ENCODE results near the gene SLC2A8. TPM values are rescaled to one million over a fixed set of nuclear protein-coding genes. Genes with fewer than 3 reads are reported as not detected.
A peak's percentile ranks its signal among the peaks of the same experiment; 100 is the strongest.

SLC2A8 gene
- total RNA-seq, 1 donor from 2014 or later: 14.1 TPM

DNA sequence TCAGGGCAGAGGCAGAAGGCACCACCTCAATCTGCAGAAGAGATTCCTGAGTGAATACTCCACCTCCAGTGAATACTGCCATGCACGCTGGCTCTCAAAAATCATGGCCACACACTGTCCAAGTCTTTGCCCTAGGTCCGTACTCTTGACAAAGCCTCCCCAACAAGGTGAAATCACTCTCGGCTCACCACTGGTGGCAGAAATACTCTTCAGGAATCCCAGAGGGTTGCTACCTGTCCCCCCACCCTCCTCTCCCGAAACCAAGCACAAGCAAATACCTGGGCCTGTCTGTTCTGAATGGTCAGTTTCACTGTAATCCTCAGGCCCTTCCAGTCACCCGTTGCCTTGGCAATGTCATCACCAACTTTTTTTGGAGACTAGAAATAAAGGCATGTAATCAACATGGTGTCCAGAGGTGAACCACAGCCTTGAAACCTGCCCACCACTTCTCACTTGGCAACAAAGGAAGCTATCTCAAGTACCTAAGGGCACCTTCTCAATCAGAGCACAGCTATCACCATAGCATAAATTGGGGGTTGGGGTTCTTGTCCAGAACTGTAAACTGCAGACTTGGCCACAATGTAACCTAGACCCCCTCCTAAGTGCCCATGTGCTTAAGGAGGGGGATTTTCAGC is 52.5 kb downstream of the SLC2A8 start:
- Mint-ChIP-seq H3K36me3 (ENCODE audit: low read depth) (peaks cover 49% of the 10 kb centered on the region), H3K4me3 (ENCODE audit: unreplicated experiment) (peak overlapping the region; percentile 93), H3K27me3 (ENCODE audit: low read depth) (no peaks in the 10 kb centered on the region), H3K4me1 (ENCODE audit: low read depth) (peaks cover 43% of the 10 kb centered on the region), H3K9me3 (ENCODE audit: low read depth) (peaks cover 10% of the 10 kb centered on the region), H3K27ac (ENCODE audit: unreplicated experiment) (peak overlapping the region; percentile 99)
- TF ChIP-seq, protein P1, sequence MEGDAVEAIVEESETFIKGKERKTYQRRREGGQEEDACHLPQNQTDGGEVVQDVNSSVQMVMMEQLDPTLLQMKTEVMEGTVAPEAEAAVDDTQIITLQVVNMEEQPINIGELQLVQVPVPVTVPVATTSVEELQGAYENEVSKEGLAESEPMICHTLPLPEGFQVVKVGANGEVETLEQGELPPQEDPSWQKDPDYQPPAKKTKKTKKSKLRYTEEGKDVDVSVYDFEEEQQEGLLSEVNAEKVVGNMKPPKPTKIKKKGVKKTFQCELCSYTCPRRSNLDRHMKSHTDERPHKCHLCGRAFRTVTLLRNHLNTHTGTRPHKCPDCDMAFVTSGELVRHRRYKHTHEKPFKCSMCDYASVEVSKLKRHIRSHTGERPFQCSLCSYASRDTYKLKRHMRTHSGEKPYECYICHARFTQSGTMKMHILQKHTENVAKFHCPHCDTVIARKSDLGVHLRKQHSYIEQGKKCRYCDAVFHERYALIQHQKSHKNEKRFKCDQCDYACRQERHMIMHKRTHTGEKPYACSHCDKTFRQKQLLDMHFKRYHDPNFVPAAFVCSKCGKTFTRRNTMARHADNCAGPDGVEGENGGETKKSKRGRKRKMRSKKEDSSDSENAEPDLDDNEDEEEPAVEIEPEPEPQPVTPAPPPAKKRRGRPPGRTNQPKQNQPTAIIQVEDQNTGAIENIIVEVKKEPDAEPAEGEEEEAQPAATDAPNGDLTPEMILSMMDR (IDR thresholded peaks at IDR 0.05): no peak
- no peak for DNase-seq (ENCODE audit: low spot score)

DNA sequence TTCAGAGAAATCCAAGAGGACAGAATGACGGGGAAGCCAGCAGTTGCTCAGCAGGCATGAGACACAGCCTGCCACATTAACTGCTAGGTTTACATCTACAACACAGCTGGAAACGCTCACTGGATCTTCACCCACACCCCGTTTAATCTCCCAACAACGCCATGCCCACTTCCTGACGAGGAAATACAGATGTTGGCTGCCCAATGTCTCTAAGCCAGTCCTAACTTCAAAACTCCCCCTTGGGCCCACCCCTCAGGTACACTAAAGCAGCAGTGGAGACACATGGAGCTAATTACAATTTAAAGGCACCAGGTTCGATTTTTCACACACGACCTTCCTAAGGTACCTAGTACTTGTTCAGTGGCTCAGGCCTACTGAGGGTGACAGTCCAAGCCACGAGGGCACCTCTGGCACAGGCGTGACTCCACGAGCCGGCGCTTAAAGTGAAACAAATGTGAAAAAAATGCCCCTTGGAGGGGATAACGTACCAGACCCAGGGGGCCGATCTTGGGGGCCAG is 53.3 kb downstream of the SLC2A8 start:
- H3K27ac Mint-ChIP-seq (ENCODE audit: unreplicated experiment): peak overlapping the region; percentile 99
- H3K27me3 Mint-ChIP-seq (ENCODE audit: low read depth): no peaks in the 10 kb centered on the region
- DNase-seq (ENCODE audit: low spot score): no peak
- H3K36me3 Mint-ChIP-seq (ENCODE audit: low read depth): peaks cover 42% of the 10 kb centered on the region
- peak overlapping the region; percentile 93 for H3K4me3 Mint-ChIP-seq (ENCODE audit: unreplicated experiment)
- TF ChIP-seq, protein P1 (IDR thresholded peaks at IDR 0.05): no peak
- H3K9me3 Mint-ChIP-seq (ENCODE audit: low read depth): peaks cover 3% of the 10 kb centered on the region
- peaks cover 43% of the 10 kb centered on the region for H3K4me1 Mint-ChIP-seq (ENCODE audit: low read depth)

GRCh38 chr9:127450830-127451607 is 54.0 kb downstream of the SLC2A8 start, which contains the start of the genes LRSAM1 and RPL12:
Gene LRSAM1 (plus strand): TSS chr9:127451510. CDS start chr9:127454528, 3,018 bp downstream.
Gene RPL12 (minus strand): TSS chr9:127451406. CDS start chr9:127451317, 89 bp downstream.
- TF ChIP-seq, protein P1 (IDR thresholded peaks at IDR 0.05): peak; percentile 47
- H3K4me3 Mint-ChIP-seq (ENCODE audit: unreplicated experiment): peak within 1 kb of the TSS; percentile 93
- H3K36me3 Mint-ChIP-seq (ENCODE audit: low read depth): peaks cover 43% of the 10 kb centered on the region
- peaks cover 43% of the 10 kb centered on the region for H3K4me1 Mint-ChIP-seq (ENCODE audit: low read depth)
- H3K27me3 Mint-ChIP-seq (ENCODE audit: low read depth): no peaks in the 10 kb centered on the region
- peak within 1 kb of the TSS; percentile 99 for H3K27ac Mint-ChIP-seq (ENCODE audit: unreplicated experiment)
- peak; percentile 97 for DNase-seq (ENCODE audit: low spot score)
- peaks cover 3% of the 10 kb centered on the region for H3K9me3 Mint-ChIP-seq (ENCODE audit: low read depth)

DNA sequence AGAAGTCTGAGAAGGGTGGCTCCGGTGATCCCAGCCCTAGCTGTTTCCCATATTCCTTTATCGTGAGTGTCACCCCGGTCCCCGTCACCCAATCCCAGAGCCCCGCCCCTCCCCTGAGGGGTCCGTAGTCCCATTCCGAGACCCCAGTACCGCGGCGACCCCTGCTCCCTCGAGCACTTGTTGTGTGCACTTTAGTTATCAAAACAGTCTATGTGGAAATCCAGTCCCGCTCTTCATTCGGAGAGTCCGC is 54.6 kb downstream of the SLC2A8 start:
- TF ChIP-seq, protein P1 (IDR thresholded peaks at IDR 0.05): no peak
- no peak for DNase-seq (ENCODE audit: low spot score)
- Mint-ChIP-seq H3K9me3 (ENCODE audit: low read depth) (no peaks in the 10 kb centered on the region), H3K4me3 (ENCODE audit: unreplicated experiment) (peak overlapping the region; percentile 93), H3K27ac (ENCODE audit: unreplicated experiment) (peak overlapping the region; percentile 99), H3K36me3 (ENCODE audit: low read depth) (peaks cover 38% of the 10 kb centered on the region), H3K4me1 (ENCODE audit: low read depth) (peaks cover 43% of the 10 kb centered on the region), H3K27me3 (ENCODE audit: low read depth) (no peaks in the 10 kb centered on the region)

DNA sequence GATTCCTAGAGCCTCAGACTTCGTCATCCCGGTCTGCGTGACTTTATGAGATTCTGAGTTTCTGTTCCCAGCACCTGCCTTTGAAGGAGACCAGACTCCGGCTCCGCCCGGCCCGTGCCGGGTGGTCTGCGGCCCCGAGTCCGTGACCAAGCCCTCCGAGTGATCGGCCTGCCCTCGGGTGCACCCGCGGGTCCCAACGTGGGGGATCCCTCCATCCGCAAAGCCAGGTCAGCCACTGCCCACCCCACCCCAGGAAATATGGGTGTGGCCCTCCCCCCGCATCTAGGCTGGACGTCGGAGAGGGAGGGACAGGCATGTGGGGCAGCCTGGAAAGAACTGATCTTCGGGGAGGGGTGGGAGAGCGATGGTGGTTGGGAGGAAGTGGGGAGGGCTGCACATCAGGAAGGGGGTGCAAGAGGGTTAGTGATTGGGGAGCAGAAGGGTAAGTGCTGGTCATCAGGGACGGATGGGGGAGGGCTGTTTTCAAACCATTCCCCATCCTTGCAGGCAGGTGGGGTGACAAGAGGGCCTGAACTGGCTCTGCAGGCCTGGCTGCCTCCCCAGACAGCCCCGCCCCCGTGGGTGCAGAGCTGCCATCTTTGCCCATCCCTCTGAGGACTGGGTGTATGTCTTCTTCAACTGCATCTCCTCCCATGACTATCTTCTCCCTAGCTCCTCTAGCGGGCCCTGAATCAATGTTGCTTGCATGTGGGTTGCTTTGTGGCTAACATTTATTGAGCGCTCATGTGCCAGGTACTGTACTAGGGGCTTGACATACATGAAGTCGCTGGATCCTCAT is 55.1 kb downstream of the SLC2A8 start:
- Mint-ChIP-seq H3K9me3 (ENCODE audit: low read depth) (no peaks in the 10 kb centered on the region), H3K36me3 (ENCODE audit: low read depth) (peaks cover 34% of the 10 kb centered on the region), H3K27ac (ENCODE audit: unreplicated experiment) (peak overlapping the region; percentile 99), H3K4me1 (ENCODE audit: low read depth) (peaks cover 43% of the 10 kb centered on the region), H3K4me3 (ENCODE audit: unreplicated experiment) (peak overlapping the region; percentile 93), H3K27me3 (ENCODE audit: low read depth) (no peaks in the 10 kb centered on the region)
- DNase-seq (ENCODE audit: low spot score): no peak
- TF ChIP-seq, protein P1 (IDR thresholded peaks at IDR 0.05): no peak
